Measurements from ENCODE around the gene MLLT11.
"Not testable (repeated sequence)": the region's sequence is repeated elsewhere in the genome, so short reads cannot be mapped to it uniquely, and the experiment has no call there.

MLLT11 gene

GRCh38 chr1:151058692-151059091 is 1.5 kb upstream of the MLLT11 start:
- no peak for DNase-seq

GRCh38 chr1:151059109-151060006 is 839 bp upstream of the MLLT11 start, which contains the start of gene CDC42SE1:
TSS of gene CDC42SE1 (minus strand) at chr1:151059622. CDS start at chr1:151055730, 3,892 bp downstream.
- DNase-seq: peak; percentile 91

- DNase-seq: no peak
These were observed 642 bp downstream of the MLLT11 start for GRCh38 chr1:151060657-151061421.

GRCh38 chr1:151061704-151062103 is 1.5 kb downstream of the MLLT11 start:
- DNase-seq: no peak

- DNase-seq: no peak
These were observed 2.7 kb downstream of the MLLT11 start for GRCh38 chr1:151062741-151063371.

GRCh38 chr1:151065089-151065645 is 5.0 kb downstream of the MLLT11 start:
- no peak for DNase-seq

- no peak for DNase-seq
These were observed 7.0 kb downstream of the MLLT11 start for GRCh38 chr1:151067185-151067584.

GRCh38 chr1:151069103-151069486 is 8.9 kb downstream of the MLLT11 start:
- DNase-seq: no peak

GRCh38 chr1:151070474-151071276 is 10.5 kb downstream of the MLLT11 start, which contains the start of gene GABPB2:
TSS of gene GABPB2 (plus strand) at chr1:151070761. CDS start at chr1:151088190, 17,429 bp downstream.
- peak; percentile 96 for DNase-seq

GRCh38 chr1:151072224-151072623 is 12.0 kb downstream of the MLLT11 start:
- DNase-seq: no peak

- no peak for DNase-seq
These were observed 25.9 kb downstream of the MLLT11 start for GRCh38 chr1:151085953-151086559.

GRCh38 chr1:151097426-151097825 is 37.2 kb downstream of the MLLT11 start:
- DNase-seq: not testable (repeated sequence)

GRCh38 chr1:151098126-151098525 is 37.9 kb downstream of the MLLT11 start:
- DNase-seq: no peak

GRCh38 chr1:151104630-151105029 is 44.4 kb downstream of the MLLT11 start:
- no peak for DNase-seq

GRCh38 chr1:151106894-151107293 is 46.7 kb downstream of the MLLT11 start:
- DNase-seq: no peak

- DNase-seq: no peak
These were observed 48.1 kb downstream of the MLLT11 start for GRCh38 chr1:151108331-151108730.

- DNase-seq: no peak
These were observed 53.7 kb downstream of the MLLT11 start for GRCh38 chr1:151113877-151114276.
